OCI-LY3 (cell line): ENCODE measurements around the gene LRFN2.

Source experiments
- H2AFZ ChIP-seq: fragments of 200-600, 300-600 bp; shearing (Covaris generic); 2 replicates; pipeline ENCODE4 v1.6.0; 2014; ENCODE audit warnings: antibody characterized with exemption, low read depth, low read length
- H3K27ac ChIP-seq: fragments of 200-600, 300-600 bp; sonication (generic); 2 replicates; pipeline ENCODE4 v1.5.1; 2014; ENCODE audit warnings: mild to moderate bottlenecking, low read length, moderate library complexity, mixed read lengths
- H3K27me3 ChIP-seq: fragments of 200-600, 300-600 bp; sonication (generic); 2 replicates; pipeline ENCODE4 v1.6.1; 2014; ENCODE audit warnings: low read depth, low read length, mixed read lengths
- H3K36me3 ChIP-seq: fragments of 200-600, 300-600 bp; sonication (generic); replicated peaks from 2 replicates; pipeline ENCODE3; 2014; ENCODE audit warnings: low read depth, low read length, mixed read lengths
- H3K4me1 ChIP-seq: fragments of 300-600, 200-600 bp; sonication (generic); 2 replicates; pipeline ENCODE4 v1.6.1; 2014; ENCODE audit warnings: low read length, mixed read lengths
- H3K4me2 ChIP-seq: fragments of 200-600, 300-600 bp; sonication (generic); 2 replicates; pipeline ENCODE4 v1.6.1; 2014; ENCODE audit warnings: low read length, mixed read lengths
- H3K4me3 ChIP-seq: fragments of 300-600, 200-600 bp; sonication (generic); 2 replicates; pipeline ENCODE4 v1.5.1; 2014; ENCODE audit warnings: antibody characterized with exemption, mild to moderate bottlenecking, low read length, moderate library complexity
- H3K79me2 ChIP-seq: fragments of 300-600, 200-600 bp; shearing (Covaris generic); 2 replicates; pipeline ENCODE4 v1.6.1; 2014; ENCODE audit warnings: mild to moderate bottlenecking, low read length, mixed read lengths
- H3K9ac ChIP-seq: fragments of 300-600, 200-600 bp; shearing (Covaris generic); 2 replicates; pipeline ENCODE4 v1.6.0; 2014; ENCODE audit warnings: mild to moderate bottlenecking, low read length, moderate library complexity
- H3K9me3 ChIP-seq: fragments of 200-600, 300-600 bp; shearing (Covaris generic); 2 replicates; pipeline ENCODE4 v1.6.1; 2014; ENCODE audit warnings: low read length, mixed read lengths; ENCODE audit not compliant: insufficient read depth
- H4K20me1 ChIP-seq: fragments of 200-600, 300-600 bp; sonication (generic); 2 replicates; pipeline ENCODE4 v1.6.1; 2016; ENCODE audit warnings: low read length, mixed read lengths; ENCODE audit not compliant: insufficient read depth
- CTCF ChIP-seq: fragments of 200-600, 300-600 bp; sonication (generic); IDR thresholded peaks from 2 replicates; pipeline ENCODE4 v1.5.1; 2014; ENCODE audit warnings: antibody characterized with exemption, low read length, low read depth
- EZH2phosphoT487 ChIP-seq: fragments of 200-600 bp; shearing (Covaris generic); IDR thresholded peaks from 2 replicates; pipeline ENCODE4 v1.6.1; 2018; ENCODE audit warnings: antibody characterized with exemption, mixed run types, low read depth

The LRFN2 gene

GRCh38 chr6:40413239-40413638 lies 173.9 kb downstream of the LRFN2 start:
- H3K4me2 ChIP-seq: no peak overlapping the region
- H3K27me3 ChIP-seq: peaks cover 27% of the 10 kb centered on the region
- H3K79me2 ChIP-seq: no peaks in the 10 kb centered on the region
- H3K9me3 ChIP-seq: no peaks in the 10 kb centered on the region
- no peak overlapping the region for H2AFZ ChIP-seq
- no peak overlapping the region for H3K9ac ChIP-seq
- no peaks in the 10 kb centered on the region for H4K20me1 ChIP-seq
- TF ChIP-seq CTCF: no peak
- no peak for TF ChIP-seq EZH2phosphoT487
- no peak overlapping the region for H3K27ac ChIP-seq
- no peaks in the 10 kb centered on the region for H3K4me1 ChIP-seq
- no peak overlapping the region for H3K4me3 ChIP-seq
- no peaks in the 10 kb centered on the region for H3K36me3 ChIP-seq

GRCh38 chr6:40411881-40412280 lies 175.3 kb downstream of the LRFN2 start:
- H3K9me3 ChIP-seq: no peaks in the 10 kb centered on the region
- H3K4me2 ChIP-seq: no peak overlapping the region
- no peak overlapping the region for H3K4me3 ChIP-seq
- no peak overlapping the region for H3K9ac ChIP-seq
- no peak overlapping the region for H3K27ac ChIP-seq
- H4K20me1 ChIP-seq: no peaks in the 10 kb centered on the region
- H3K4me1 ChIP-seq: no peaks in the 10 kb centered on the region
- no peaks in the 10 kb centered on the region for H3K79me2 ChIP-seq
- peaks cover 27% of the 10 kb centered on the region for H3K27me3 ChIP-seq
- H3K36me3 ChIP-seq: no peaks in the 10 kb centered on the region
- no peak overlapping the region for H2AFZ ChIP-seq
- no peak for TF ChIP-seq EZH2phosphoT487
- TF ChIP-seq CTCF: no peak

- H3K4me2 ChIP-seq: no peak overlapping the region
- H3K4me3 ChIP-seq: no peak overlapping the region
- peaks cover 27% of the 10 kb centered on the region for H3K27me3 ChIP-seq
- H4K20me1 ChIP-seq: no peaks in the 10 kb centered on the region
- H3K27ac ChIP-seq: no peak overlapping the region
- H3K79me2 ChIP-seq: no peaks in the 10 kb centered on the region
- no peaks in the 10 kb centered on the region for H3K4me1 ChIP-seq
- no peaks in the 10 kb centered on the region for H3K9me3 ChIP-seq
- TF ChIP-seq EZH2phosphoT487: no peak
- H2AFZ ChIP-seq: no peak overlapping the region
- H3K36me3 ChIP-seq: no peaks in the 10 kb centered on the region
- H3K9ac ChIP-seq: no peak overlapping the region
These were observed 176.3 kb downstream of the LRFN2 start for GRCh38 chr6:40410821-40411220.

GRCh38 chr6:40409716-40410397 lies 177.3 kb downstream of the LRFN2 start:
- H3K4me3 ChIP-seq: no peak overlapping the region
- H4K20me1 ChIP-seq: no peaks in the 10 kb centered on the region
- no peak overlapping the region for H3K9ac ChIP-seq
- no peaks in the 10 kb centered on the region for H3K79me2 ChIP-seq
- H3K4me1 ChIP-seq: no peaks in the 10 kb centered on the region
- no peak overlapping the region for H2AFZ ChIP-seq
- no peak overlapping the region for H3K27ac ChIP-seq
- H3K9me3 ChIP-seq: no peaks in the 10 kb centered on the region
- H3K36me3 ChIP-seq: no peaks in the 10 kb centered on the region
- TF ChIP-seq EZH2phosphoT487 (no peak), CTCF (no peak)
- H3K4me2 ChIP-seq: no peak overlapping the region
- peaks cover 27% of the 10 kb centered on the region for H3K27me3 ChIP-seq
